Measurements from ENCODE around the gene MSMP.

GRCh38 chr9:35730486-35730854 is 23.6 kb downstream of the MSMP start:
- no peak for TF ChIP-seq CTCF (IDR thresholded peaks at IDR 0.05; ENCODE audit: insufficient read depth, low read length)
- TF ChIP-seq POLR2AphosphoS5 (IDR thresholded peaks at IDR 0.05; ENCODE audit: low read depth): no peak
- TF ChIP-seq GABPA (IDR thresholded peaks at IDR 0.05; ENCODE audit: low read depth): no peak
- no peak for TF ChIP-seq REST (IDR thresholded peaks at IDR 0.05; ENCODE audit: insufficient replicate concordance, low read depth)
